OCI-LY7 (cell line): ENCODE results near the gene RAP1A.

ENCODE experiments used
- CTCF ChIP-seq: fragments of 200-600 bp; sonication (generic); conservative IDR thresholded peaks from 2 replicates; pipeline ENCODE4 v1.5.1; 2014; ENCODE audit warnings: mild to moderate bottlenecking, antibody characterized with exemption, low read length, moderate library complexity, mixed read lengths
- EZH2phosphoT487 ChIP-seq: fragments of 200-600 bp; sonication (generic); IDR thresholded peaks from 2 replicates; pipeline ENCODE4 v1.6.1; 2018; ENCODE audit warnings: low read depth, borderline replicate concordance, mild to moderate bottlenecking, mixed run types, antibody characterized with exemption, low read length, moderate library complexity, mixed read lengths

GRCh38 chr1:111611986-111612385 lies 7.6 kb upstream of the RAP1A start:
- TF ChIP-seq CTCF (no peak), EZH2phosphoT487 (no peak)
